Measurements from ENCODE around the gene IFT25. TPM values are rescaled to one million over a fixed set of nuclear protein-coding genes. Genes with fewer than 3 reads are reported as not detected.

Gene IFT25
- total and polyA plus RNA-seq, 2 donors from 2014 or later, result 29.9 to 36.7 TPM

GRCh38 chr1:53893999-53894636, 51.4 kb downstream of the IFT25 start, which contains the start of gene DIO1:
Gene DIO1 (plus strand): TSS chr1:53894187. CDS start chr1:53894211, 24 bp downstream.
- H3K4me3 ChIP-seq (ENCODE audit: low read length in 3 of 3), result peak within 1 kb of the TSS in 2 of 3 donors; percentile 85 to 86

GRCh38 chr1:53892911-53893310, 52.6 kb downstream of the IFT25 start:
- H3K27ac ChIP-seq (ENCODE audit: low read depth in 2 of 2, low read length in 2 of 2), result no peak overlapping the region
- DNase-seq (no peak), FAIRE-seq (no peak)
- H3K9ac ChIP-seq (ENCODE audit: low read length in 3 of 3), result no peak overlapping the region
- no peak for TF ChIP-seq CTCF (IDR thresholded peaks at IDR 0.05; ENCODE audit: borderline replicate concordance, extremely low read depth, insufficient read depth)
- H3K27me3 ChIP-seq (ENCODE audit: control insufficient read depth, insufficient read depth, low read length), result no peaks in the 10 kb centered on the region
- intact Hi-C loops (cut with DNase I), result loop anchor here (10.0 kb wide), 1 partner anchor 52 kb away; the partner anchor contains the start of genes IFT25 and LRRC42
- peaks cover 3 to 11% (median 6%) of the 10 kb centered on the region in 3 donors for H3K4me1 ChIP-seq (ENCODE audit: control insufficient read depth in 2 of 3, insufficient read depth in 2 of 3, low read depth in 1 of 3, low read length in 3 of 3)
- no peaks in the 10 kb centered on the region for H3K36me3 ChIP-seq (ENCODE audit: control insufficient read depth in 2 of 3, insufficient read depth in 3 of 3, low read length in 3 of 3)
- H3K9me3 ChIP-seq (ENCODE audit: control insufficient read depth in 2 of 3, insufficient read depth in 1 of 3, low read length in 3 of 3), result no peaks in the 10 kb centered on the region
- no peak overlapping the region for H3K4me3 ChIP-seq (ENCODE audit: low read length in 3 of 3)

More at GRCh38 chr1:53893999-53894636, 51.4 kb downstream of the IFT25 start, which contains the start of gene DIO1:
- Histone ChIP-seq H3K36me3 (ENCODE audit: control insufficient read depth in 2 of 3, insufficient read depth in 3 of 3, low read length in 3 of 3) (no peaks in the 10 kb centered on the region), H3K9ac (ENCODE audit: low read length in 3 of 3) (peak within 1 kb of the TSS in 1 of 3 donors; percentile 81), H3K4me1 (ENCODE audit: control insufficient read depth in 2 of 3, insufficient read depth in 2 of 3, low read depth in 1 of 3, low read length in 3 of 3) (peaks cover 3 to 11% (median 7%) of the 10 kb centered on the region in 3 donors), H3K9me3 (ENCODE audit: control insufficient read depth in 2 of 3, insufficient read depth in 1 of 3, low read length in 3 of 3) (no peaks in the 10 kb centered on the region), H3K27me3 (ENCODE audit: control insufficient read depth, insufficient read depth, low read length) (no peaks in the 10 kb centered on the region), H3K27ac (ENCODE audit: low read depth in 2 of 2, low read length in 2 of 2) (peak within 1 kb of the TSS; percentile 61 to 63)
- no peak for DNase-seq
- intact Hi-C loops (cut with DNase I), result loop anchor here (10.0 kb wide), 1 partner anchor 51 kb away; the partner anchor contains the start of genes IFT25 and LRRC42
- FAIRE-seq, result no peak
- no peak for TF ChIP-seq CTCF (IDR thresholded peaks at IDR 0.05; ENCODE audit: borderline replicate concordance, extremely low read depth, insufficient read depth)

- H3K9ac ChIP-seq (ENCODE audit: low read length in 3 of 3), result no peak overlapping the region
- no peaks in the 10 kb centered on the region for H3K9me3 ChIP-seq (ENCODE audit: control insufficient read depth in 2 of 3, insufficient read depth in 1 of 3, low read length in 3 of 3)
- no peak overlapping the region for H3K27ac ChIP-seq (ENCODE audit: low read depth in 2 of 2, low read length in 2 of 2)
- H3K4me3 ChIP-seq (ENCODE audit: low read length in 3 of 3), result no peak overlapping the region
- H3K27me3 ChIP-seq (ENCODE audit: control insufficient read depth, insufficient read depth, low read length), result no peaks in the 10 kb centered on the region
- FAIRE-seq (no peak), DNase-seq (no peak)
- H3K36me3 ChIP-seq (ENCODE audit: control insufficient read depth in 2 of 3, insufficient read depth in 3 of 3, low read length in 3 of 3), result no peaks in the 10 kb centered on the region
- intact Hi-C loops (cut with DNase I), result loop anchor here (10.0 kb wide), 1 partner anchor 53 kb away; the partner anchor contains the start of genes IFT25 and LRRC42
- no peak for TF ChIP-seq CTCF (IDR thresholded peaks at IDR 0.05; ENCODE audit: borderline replicate concordance, extremely low read depth, insufficient read depth)
- peaks cover 3 to 11% (median 6%) of the 10 kb centered on the region in 3 donors for H3K4me1 ChIP-seq (ENCODE audit: control insufficient read depth in 2 of 3, insufficient read depth in 2 of 3, low read depth in 1 of 3, low read length in 3 of 3)
Measured at GRCh38 chr1:53891678-53892077, 53.8 kb downstream of the IFT25 start.

Measured in kidney (tissue), 14 donors.